ENCODE measurements around the gene BSN.

BSN gene

GRCh38 chr3:49628249-49628648, 74.0 kb downstream of the BSN start:
- TF ChIP-seq, protein P1, sequence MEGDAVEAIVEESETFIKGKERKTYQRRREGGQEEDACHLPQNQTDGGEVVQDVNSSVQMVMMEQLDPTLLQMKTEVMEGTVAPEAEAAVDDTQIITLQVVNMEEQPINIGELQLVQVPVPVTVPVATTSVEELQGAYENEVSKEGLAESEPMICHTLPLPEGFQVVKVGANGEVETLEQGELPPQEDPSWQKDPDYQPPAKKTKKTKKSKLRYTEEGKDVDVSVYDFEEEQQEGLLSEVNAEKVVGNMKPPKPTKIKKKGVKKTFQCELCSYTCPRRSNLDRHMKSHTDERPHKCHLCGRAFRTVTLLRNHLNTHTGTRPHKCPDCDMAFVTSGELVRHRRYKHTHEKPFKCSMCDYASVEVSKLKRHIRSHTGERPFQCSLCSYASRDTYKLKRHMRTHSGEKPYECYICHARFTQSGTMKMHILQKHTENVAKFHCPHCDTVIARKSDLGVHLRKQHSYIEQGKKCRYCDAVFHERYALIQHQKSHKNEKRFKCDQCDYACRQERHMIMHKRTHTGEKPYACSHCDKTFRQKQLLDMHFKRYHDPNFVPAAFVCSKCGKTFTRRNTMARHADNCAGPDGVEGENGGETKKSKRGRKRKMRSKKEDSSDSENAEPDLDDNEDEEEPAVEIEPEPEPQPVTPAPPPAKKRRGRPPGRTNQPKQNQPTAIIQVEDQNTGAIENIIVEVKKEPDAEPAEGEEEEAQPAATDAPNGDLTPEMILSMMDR (IDR thresholded peaks at IDR 0.05; ENCODE audit: low read depth, low read length): no peak
- TF ChIP-seq MYC (IDR thresholded peaks at IDR 0.05; ENCODE audit: low read depth, low read length) (no peak), POLR2A (IDR thresholded peaks at IDR 0.05; ENCODE audit: extremely low read depth, insufficient read length) (no peak)
- TF ChIP-seq, protein P2, sequence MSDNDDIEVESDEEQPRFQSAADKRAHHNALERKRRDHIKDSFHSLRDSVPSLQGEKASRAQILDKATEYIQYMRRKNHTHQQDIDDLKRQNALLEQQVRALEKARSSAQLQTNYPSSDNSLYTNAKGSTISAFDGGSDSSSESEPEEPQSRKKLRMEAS (IDR thresholded peaks at IDR 0.05; ENCODE audit: low read depth, low read length): no peak
- no peak for DNase-seq (ENCODE audit: low read depth)
- H3K4me3 ChIP-seq (ENCODE audit: low read depth, low read length): no peak overlapping the region

DNA sequence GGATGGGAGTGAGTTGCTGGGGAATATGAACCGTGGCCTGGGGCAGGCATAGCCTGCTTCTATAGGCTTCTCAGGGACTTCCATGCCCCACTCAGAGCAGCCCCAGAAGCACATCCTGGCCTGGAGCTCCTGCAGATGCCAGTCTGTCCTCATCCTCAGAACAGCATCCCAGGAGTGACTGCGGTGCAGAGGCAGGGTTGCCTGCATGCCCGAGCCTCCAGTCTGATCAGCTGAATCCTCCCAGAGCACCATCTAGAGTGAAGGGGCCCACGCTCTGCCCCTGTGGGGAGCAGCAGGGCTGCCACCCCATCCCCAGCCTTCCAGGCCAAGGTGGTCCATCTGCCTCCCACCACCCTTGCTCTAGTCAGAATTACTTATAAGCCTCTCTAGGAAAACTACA, 75.2 kb downstream of the BSN start:
- no peak for DNase-seq (ENCODE audit: low read depth)
- no peak for TF ChIP-seq POLR2A (IDR thresholded peaks at IDR 0.05; ENCODE audit: extremely low read depth, insufficient read length)
- TF ChIP-seq, protein P1 (IDR thresholded peaks at IDR 0.05; ENCODE audit: low read depth, low read length): no peak
- TF ChIP-seq, protein P2 (IDR thresholded peaks at IDR 0.05; ENCODE audit: low read depth, low read length): no peak
- no peak for TF ChIP-seq MYC (IDR thresholded peaks at IDR 0.05; ENCODE audit: low read depth, low read length)
- no peak overlapping the region for H3K4me3 ChIP-seq (ENCODE audit: low read depth, low read length)

GRCh38 chr3:49629866-49630265, 75.6 kb downstream of the BSN start:
- TF ChIP-seq, protein P1 (IDR thresholded peaks at IDR 0.05; ENCODE audit: low read depth, low read length): no peak
- TF ChIP-seq MYC (IDR thresholded peaks at IDR 0.05; ENCODE audit: low read depth, low read length) (no peak), POLR2A (IDR thresholded peaks at IDR 0.05; ENCODE audit: extremely low read depth, insufficient read length) (no peak)
- TF ChIP-seq, protein P2 (IDR thresholded peaks at IDR 0.05; ENCODE audit: low read depth, low read length): no peak

GRCh38 chr3:49630784-49631183, 76.5 kb downstream of the BSN start:
- H3K4me3 ChIP-seq (ENCODE audit: low read depth, low read length): no peak overlapping the region
- DNase-seq (ENCODE audit: low read depth): no peak
- TF ChIP-seq POLR2A (IDR thresholded peaks at IDR 0.05; ENCODE audit: extremely low read depth, insufficient read length): no peak
- TF ChIP-seq, protein P2 (IDR thresholded peaks at IDR 0.05; ENCODE audit: low read depth, low read length): no peak

More at GRCh38 chr3:49629866-49630265, 75.6 kb downstream of the BSN start:
- no peak overlapping the region for H3K4me3 ChIP-seq (ENCODE audit: low read depth, low read length)
- no peak for DNase-seq (ENCODE audit: low read depth)

- TF ChIP-seq, protein P2 (IDR thresholded peaks at IDR 0.05; ENCODE audit: low read depth, low read length): no peak
- TF ChIP-seq MYC (IDR thresholded peaks at IDR 0.05; ENCODE audit: low read depth, low read length) (no peak), POLR2A (IDR thresholded peaks at IDR 0.05; ENCODE audit: extremely low read depth, insufficient read length) (no peak)
- TF ChIP-seq, protein P1 (IDR thresholded peaks at IDR 0.05; ENCODE audit: low read depth, low read length): no peak
- no peak for DNase-seq (ENCODE audit: low read depth)
- H3K4me3 ChIP-seq (ENCODE audit: low read depth, low read length): no peak overlapping the region
These were observed 80.5 kb downstream of the BSN start for GRCh38 chr3:49634736-49635135.

DNA sequence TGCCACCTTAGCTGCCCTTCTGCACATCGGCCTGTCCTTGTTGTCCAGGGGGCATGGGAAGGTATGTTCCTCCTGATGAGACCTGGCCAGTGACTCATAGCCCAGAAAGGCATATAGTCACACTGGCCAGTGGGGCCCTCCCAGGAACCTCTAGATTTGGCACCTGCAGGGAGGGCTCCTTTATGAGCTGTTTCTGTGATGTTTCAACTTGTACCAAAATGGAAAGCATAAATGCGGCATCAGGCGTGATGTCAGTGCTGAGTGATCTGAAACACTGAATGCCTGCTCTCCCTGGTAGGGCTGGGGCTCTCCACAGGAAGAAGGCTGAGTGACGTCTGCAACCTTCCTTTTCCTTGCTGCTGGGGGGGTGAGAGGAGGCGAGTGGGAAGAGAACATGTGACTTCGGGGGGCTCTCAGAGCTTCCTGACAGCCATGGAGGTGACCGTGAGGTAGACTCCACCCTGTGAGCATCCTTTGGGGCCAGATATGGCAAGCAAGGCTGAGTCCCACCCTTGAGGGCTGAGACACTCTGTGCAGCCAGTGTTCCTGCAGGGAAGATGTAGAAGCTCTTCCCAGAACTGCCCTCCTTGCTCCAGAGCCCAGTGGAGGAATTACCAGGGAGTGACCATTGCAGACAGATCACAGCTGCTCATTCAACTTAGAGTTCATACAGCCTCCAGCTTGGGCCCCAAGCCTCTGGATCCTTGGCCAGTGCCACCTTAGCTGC, 82.8 kb downstream of the BSN start:
- H3K4me3 ChIP-seq (ENCODE audit: low read depth, low read length): no peak overlapping the region
- TF ChIP-seq, protein P2 (IDR thresholded peaks at IDR 0.05; ENCODE audit: low read depth, low read length): no peak
- TF ChIP-seq, protein P1 (IDR thresholded peaks at IDR 0.05; ENCODE audit: low read depth, low read length): no peak
- no peak for TF ChIP-seq MYC (IDR thresholded peaks at IDR 0.05; ENCODE audit: low read depth, low read length)
- DNase-seq (ENCODE audit: low read depth): no peak

All from NB4 (cell line).